GM12874 (cell line): ENCODE measurements around the gene UGT2B10.

Experiments used
- CTCF ChIP-seq: IDR thresholded peaks from 2 replicates; pipeline ENCODE4 v1.5.1; 2011; ENCODE audit warnings: low read depth, mild to moderate bottlenecking, control low read depth, low read length, moderate library complexity; ENCODE audit not compliant: insufficient read depth

UGT2B10 gene

GRCh38 chr4:68810919-68811318 lies 4.9 kb upstream of the UGT2B10 start:
- TF ChIP-seq CTCF: no peak

- no peak for TF ChIP-seq CTCF
Observed at GRCh38 chr4:68817386-68817785, 1.6 kb downstream of the UGT2B10 start.

GRCh38 chr4:68831642-68832041 lies 15.8 kb downstream of the UGT2B10 start:
- no peak for TF ChIP-seq CTCF

- TF ChIP-seq CTCF: no peak
Observed at GRCh38 chr4:68850293-68850692, 34.5 kb downstream of the UGT2B10 start.

GRCh38 chr4:68855771-68856170 lies 40.0 kb downstream of the UGT2B10 start:
- TF ChIP-seq CTCF: no peak

- TF ChIP-seq CTCF: no peak
Observed at GRCh38 chr4:68858039-68858438, 42.2 kb downstream of the UGT2B10 start.

GRCh38 chr4:68859655-68860054 lies 43.9 kb downstream of the UGT2B10 start:
- TF ChIP-seq CTCF: no peak

- TF ChIP-seq CTCF: no peak
Observed at GRCh38 chr4:68861057-68861456, 45.3 kb downstream of the UGT2B10 start.
